HG02943 (cell line): Measurements from ENCODE around the gene SCN2B.

Source experiments
- ATAC-seq: cut with Tn5 transposase; IDR thresholded peaks from one replicate; pipeline ENCODE4 v1.9.1; 2021; ENCODE audit warnings: mild to moderate bottlenecking, low read depth, moderate library complexity; ENCODE audit not compliant: unreplicated experiment

The SCN2B gene

GRCh38 chr11:118175031-118175992, 1.1 kb downstream of the SCN2B start:
- no peak for ATAC-seq

- no peak for ATAC-seq
These were observed 2.4 kb downstream of the SCN2B start for GRCh38 chr11:118174006-118174567.

- ATAC-seq: no peak
These were observed 4.1 kb downstream of the SCN2B start for GRCh38 chr11:118172356-118172755.

- no peak for ATAC-seq
These were observed 5.0 kb downstream of the SCN2B start for GRCh38 chr11:118171269-118172062.

GRCh38 chr11:118170882-118171268, 5.6 kb downstream of the SCN2B start:
- ATAC-seq: no peak

GRCh38 chr11:118170231-118170630, 6.2 kb downstream of the SCN2B start:
- ATAC-seq: no peak

- ATAC-seq: no peak
These were observed 6.9 kb downstream of the SCN2B start for GRCh38 chr11:118169300-118170140.

GRCh38 chr11:118168751-118169150, 7.7 kb downstream of the SCN2B start:
- ATAC-seq: no peak

GRCh38 chr11:118168316-118168715, 8.1 kb downstream of the SCN2B start:
- ATAC-seq: no peak

GRCh38 chr11:118167906-118168305, 8.5 kb downstream of the SCN2B start:
- ATAC-seq: no peak

GRCh38 chr11:118167253-118167652, 9.2 kb downstream of the SCN2B start:
- no peak for ATAC-seq

- no peak for ATAC-seq
These were observed 9.8 kb downstream of the SCN2B start for GRCh38 chr11:118166641-118167040.

- no peak for ATAC-seq
These were observed 11.6 kb downstream of the SCN2B start for GRCh38 chr11:118164885-118165284.

GRCh38 chr11:118163494-118163893, 12.9 kb downstream of the SCN2B start:
- no peak for ATAC-seq

GRCh38 chr11:118162846-118163245, 13.6 kb downstream of the SCN2B start:
- ATAC-seq: no peak

- ATAC-seq: no peak
These were observed 14.7 kb downstream of the SCN2B start for GRCh38 chr11:118161786-118162185.

GRCh38 chr11:118157186-118157895, 19.1 kb downstream of the SCN2B start:
- no peak for ATAC-seq

GRCh38 chr11:118156531-118157185, 19.8 kb downstream of the SCN2B start:
- ATAC-seq: no peak
